WTC11 (cell line): ENCODE data around the gene PRX. TPM values are rescaled to one million over a fixed set of nuclear protein-coding genes. Genes with fewer than 3 reads are reported as not detected.

Experiments
- ATAC-seq: fragments of 200-7000 bp; cut with Tn5 transposase; 2 replicates; pipeline ENCODE4 v1.10.0; 2021; ENCODE audit warnings: mild to moderate bottlenecking, moderate library complexity
- CTCF ChIA-PET: fragments of 300-600 bp; sonication (Branson Sonifier 250); formaldehyde crosslinking; loops from one replicate; lab custom pipeline; 2021; ENCODE audit warnings: antibody characterized with exemption; lab: Charles Lee
- POLR2A ChIA-PET: fragments of 350-600 bp; sonication (Branson Sonifier 250); formaldehyde crosslinking; loops from one replicate; lab custom pipeline; 2021; ENCODE audit warnings: antibody characterized with exemption; lab: Charles Lee
- DNase-seq: peaks from one replicate; pipeline ENCODE4 v3.0.0; 2021; ENCODE audit warnings: low spot score
- H3K27ac Mint-ChIP-seq: 2 replicates; pipeline ENCODE4 v1.8.0; 2021; ENCODE audit warnings: mixed read lengths
- H3K27me3 Mint-ChIP-seq: 2 replicates; pipeline ENCODE4 v1.8.0; 2021; ENCODE audit warnings: low read depth, mild to moderate bottlenecking, moderate library complexity, mixed read lengths
- H3K36me3 Mint-ChIP-seq: 2 replicates; pipeline ENCODE4 v1.8.0; 2021; ENCODE audit warnings: mixed read lengths
- H3K4me1 Mint-ChIP-seq: 2 replicates; pipeline ENCODE4 v1.8.0; 2022; ENCODE audit warnings: mixed read lengths
- H3K4me3 Mint-ChIP-seq: 2 replicates; pipeline ENCODE4 v1.8.0; 2021; ENCODE audit warnings: mild to moderate bottlenecking, moderate library complexity, mixed read lengths
- H3K9me3 Mint-ChIP-seq: 2 replicates; pipeline ENCODE4 v1.8.0; 2021; ENCODE audit warnings: mixed read lengths
- ATF3 ChIP-seq: sonication (generic); formaldehyde crosslinking; conservative IDR thresholded peaks from 2 replicates; pipeline ENCODE4 v1.8.1; 2022; ENCODE audit warnings: mild to moderate bottlenecking, missing genetic modification reagents
- CTCF ChIP-seq: fragments of 200-600 bp; IDR thresholded peaks from 2 replicates; pipeline ENCODE4 v1.8.0; 2022; ENCODE audit warnings: antibody characterized with exemption
- FOXJ3 ChIP-seq: sonication (generic); formaldehyde crosslinking; IDR thresholded peaks from 2 replicates; pipeline ENCODE4 v1.9.0; 2021; ENCODE audit warnings: missing genetic modification reagents, mild to moderate bottlenecking, borderline replicate concordance
- NFE2L1 ChIP-seq: sonication (generic); formaldehyde crosslinking; IDR thresholded peaks from 2 replicates; pipeline ENCODE4 v1.8.1; 2023; ENCODE audit warnings: missing genetic modification reagents
- PRDM15 ChIP-seq: sonication (generic); formaldehyde crosslinking; IDR thresholded peaks from 2 replicates; pipeline ENCODE4 v1.8.0; 2022; ENCODE audit warnings: missing genetic modification reagents
- TEAD4 ChIP-seq: sonication (generic); formaldehyde crosslinking; IDR thresholded peaks from 2 replicates; pipeline ENCODE4 v1.8.0; 2022; ENCODE audit warnings: mild to moderate bottlenecking, missing genetic modification reagents
- USF1 ChIP-seq: sonication (generic); formaldehyde crosslinking; IDR thresholded peaks from 2 replicates; pipeline ENCODE4 v1.8.0; 2022; ENCODE audit warnings: mild to moderate bottlenecking, missing genetic modification reagents
- ZBTB21 ChIP-seq: sonication (generic); formaldehyde crosslinking; IDR thresholded peaks from 2 replicates; pipeline ENCODE4 v1.8.1; 2023; ENCODE audit warnings: mild to moderate bottlenecking, missing genetic modification reagents, borderline replicate concordance
- ZBTB43 ChIP-seq: sonication (generic); formaldehyde crosslinking; IDR thresholded peaks from 2 replicates; pipeline ENCODE4 v1.8.1; 2023; ENCODE audit warnings: mild to moderate bottlenecking, missing genetic modification reagents
- ZNF317 ChIP-seq: sonication (generic); formaldehyde crosslinking; IDR thresholded peaks from 2 replicates; pipeline ENCODE4 v1.8.1; 2023; ENCODE audit warnings: low read depth, mild to moderate bottlenecking, moderate library complexity, missing genetic modification reagents, borderline replicate concordance
- ZNF396 ChIP-seq: fragments of 250-450 bp; sonication (Bioruptor Pico); IDR thresholded peaks from 2 replicates; pipeline ENCODE4 v1.8.0; 2021; ENCODE audit warnings: mild to moderate bottlenecking, moderate library complexity, borderline replicate concordance
- ZNF423 ChIP-seq: fragments of 250-450 bp; sonication (Bioruptor Pico); IDR thresholded peaks from 2 replicates; pipeline ENCODE4 v2.1.2; 2022; ENCODE audit warnings: mild to moderate bottlenecking, moderate library complexity
- ZNF532 ChIP-seq: fragments of 250-450 bp; sonication (Bioruptor Pico); IDR thresholded peaks from 2 replicates; pipeline ENCODE4 v1.9.0; 2021; ENCODE audit warnings: mild to moderate bottlenecking, borderline replicate concordance
- total RNA-seq: library from RNA; stranded (reverse); gene quantifications from 3 replicates; pipeline ENCODE4 v1.2.3, GENCODE V29; 2021

The PRX gene
- total RNA-seq, 1 experiment from 2014 or later: 8.4 TPM

- Mint-ChIP-seq H3K36me3 (no peaks in the 10 kb centered on the region), H3K27me3 (peaks cover 12% of the 10 kb centered on the region), H3K4me1 (peaks cover 4% of the 10 kb centered on the region; the same call in 1 of the 2 replicates), H3K9me3 (no peaks in the 10 kb centered on the region), H3K4me3 (no peak overlapping the region), H3K27ac (no peak overlapping the region)
- ATAC-seq: peak; percentile 49
- ChIA-PET POLR2A (no interaction called here), CTCF (no interaction called here)
- no peak for DNase-seq
- no peak for TF ChIP-seq ZBTB21 (CRISPR knock-in tag)
- no peak for TF ChIP-seq TEAD4 (CRISPR knock-in tag)
- TF ChIP-seq ZBTB43 (CRISPR knock-in tag): no peak
- no peak for TF ChIP-seq USF1 (CRISPR knock-in tag)
- TF ChIP-seq ZNF317: no peak
- no peak for TF ChIP-seq FOXJ3 (CRISPR knock-in tag)
- TF ChIP-seq ZNF396: no peak
- no peak for TF ChIP-seq NFE2L1 (CRISPR knock-in tag)
- no peak for TF ChIP-seq ZNF423
- no peak for TF ChIP-seq ZNF532 (CRISPR knock-in tag)
- no peak for TF ChIP-seq PRDM15 (CRISPR knock-in tag)
- no peak for TF ChIP-seq ATF3 (CRISPR knock-in tag)
- TF ChIP-seq CTCF: no peak
Measured at GRCh38 chr19:40392894-40393517, 20.2 kb downstream of the PRX start.
